K562 (cell line): Measurements from ENCODE around the gene IQGAP3. TPM values are rescaled to one million over a fixed set of nuclear protein-coding genes. Genes with fewer than 3 reads are reported as not detected.

Experiments used
- HDAC3 ChIP-seq: fragments of 450-650 bp; IDR thresholded peaks from 2 replicates; pipeline ENCODE4 v1.6.1; 2018; ENCODE audit warnings: borderline replicate concordance, mild to moderate bottlenecking, moderate library complexity; ENCODE audit not compliant: partially characterized antibody
- polyA plus RNA-seq, 8 experiments: library from polyadenylated mRNA; depleted of rRNA in 4 of 8; stranded (reverse) in 5 of 8; unstranded in 3 of 8; fragments of >200 nt; fragmentation: Nextera tagmentation in 2 of 8; fragmentation: Illumina TruSeq in 1 of 8; extraction: Ambion mirVana in 2 of 8; extraction: Trizol in 1 of 8; gene quantifications; 2 replicates each; pipeline versions ENCODE4 v1.2.1 to v1.2.3, GENCODE V29; 2011 to 2014; ENCODE audit warnings: inconsistent platforms in 1 of 8, missing spikeins in 1 of 8
- total RNA-seq, 7 experiments: library from RNA; depleted of rRNA in 6 of 7; stranded (reverse); fragments of >200 nt in 6 of 7; fragmentation: Illumina TruSeq in 2 of 7; extraction: Trizol in 2 of 7; gene quantifications; 2 replicates each; pipeline versions ENCODE4 v1.2.1 to v1.2.3, GENCODE V29; 2011 to 2021; ENCODE audit warnings: low replicate concordance in 1 of 7
- TF ChIP-seq, protein P1 (sequence below), 2 experiments: fragments of 450-650 bp in 1 of 2; sonication (generic) in 1 of 2; formaldehyde crosslinking in 1 of 2; IDR thresholded peaks; 2 replicates each; pipeline versions ENCODE4 v1.7.1 to v1.9.0; 2016 to 2022; ENCODE audit warnings: inconsistent platforms in 1 of 2, mild to moderate bottlenecking in 1 of 2, missing genetic modification reagents in 1 of 2
- TF ChIP-seq, protein P2 (sequence below): fragments of 450-650 bp; IDR thresholded peaks from 2 replicates; pipeline ENCODE4 v1.6.1; 2016; ENCODE audit warnings: borderline replicate concordance

Gene IQGAP3
- total and polyA plus RNA-seq, 9 of the 15 experiments (the other 6 are each of a cell fraction or from before 2014, with no cell fraction given), result 1.4 to 16.6 (median 11.9) TPM

DNA sequence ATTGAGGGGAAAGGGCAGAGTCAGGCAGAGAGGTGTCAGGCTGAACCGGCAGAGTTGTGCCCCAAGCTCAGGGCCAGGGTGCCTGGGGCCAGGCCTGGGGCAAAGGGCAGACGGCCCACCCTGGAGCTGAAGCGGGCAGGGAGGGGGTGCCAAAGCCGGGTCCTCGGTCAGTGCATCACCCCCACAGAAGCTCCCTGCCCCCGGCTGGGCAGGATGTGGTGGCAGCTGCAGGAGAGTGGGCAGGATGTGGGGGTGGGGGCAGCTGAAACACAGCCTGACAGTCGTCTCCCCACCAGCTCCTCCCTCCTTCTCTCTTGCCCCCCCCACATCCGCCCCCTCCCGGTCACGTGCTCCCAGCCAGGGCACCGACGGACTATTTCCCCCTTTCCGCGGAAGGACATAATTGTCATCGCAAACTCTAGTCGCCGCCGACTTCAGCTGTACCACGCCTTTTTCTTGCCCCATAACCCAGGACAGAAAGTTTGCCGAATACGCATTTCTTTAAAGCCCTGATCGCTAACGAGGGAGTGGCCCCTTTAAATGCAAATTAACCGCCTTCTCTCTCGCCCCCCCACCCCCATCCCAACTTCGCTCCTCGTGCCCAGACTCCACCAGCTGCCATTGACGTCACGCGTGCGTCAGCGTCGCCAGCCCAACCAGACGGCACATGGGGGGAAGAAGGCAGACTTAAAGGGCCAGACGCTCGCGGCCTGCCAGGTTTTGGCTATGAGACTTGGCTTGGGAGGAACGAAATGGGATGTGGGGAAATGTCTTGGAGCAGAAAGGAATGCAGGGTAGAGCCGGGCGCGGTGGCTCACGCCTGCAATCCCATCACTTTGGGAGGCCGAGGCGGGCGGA is 67.3 kb downstream of the IQGAP3 start (continued):
- TF ChIP-seq, protein P1, sequence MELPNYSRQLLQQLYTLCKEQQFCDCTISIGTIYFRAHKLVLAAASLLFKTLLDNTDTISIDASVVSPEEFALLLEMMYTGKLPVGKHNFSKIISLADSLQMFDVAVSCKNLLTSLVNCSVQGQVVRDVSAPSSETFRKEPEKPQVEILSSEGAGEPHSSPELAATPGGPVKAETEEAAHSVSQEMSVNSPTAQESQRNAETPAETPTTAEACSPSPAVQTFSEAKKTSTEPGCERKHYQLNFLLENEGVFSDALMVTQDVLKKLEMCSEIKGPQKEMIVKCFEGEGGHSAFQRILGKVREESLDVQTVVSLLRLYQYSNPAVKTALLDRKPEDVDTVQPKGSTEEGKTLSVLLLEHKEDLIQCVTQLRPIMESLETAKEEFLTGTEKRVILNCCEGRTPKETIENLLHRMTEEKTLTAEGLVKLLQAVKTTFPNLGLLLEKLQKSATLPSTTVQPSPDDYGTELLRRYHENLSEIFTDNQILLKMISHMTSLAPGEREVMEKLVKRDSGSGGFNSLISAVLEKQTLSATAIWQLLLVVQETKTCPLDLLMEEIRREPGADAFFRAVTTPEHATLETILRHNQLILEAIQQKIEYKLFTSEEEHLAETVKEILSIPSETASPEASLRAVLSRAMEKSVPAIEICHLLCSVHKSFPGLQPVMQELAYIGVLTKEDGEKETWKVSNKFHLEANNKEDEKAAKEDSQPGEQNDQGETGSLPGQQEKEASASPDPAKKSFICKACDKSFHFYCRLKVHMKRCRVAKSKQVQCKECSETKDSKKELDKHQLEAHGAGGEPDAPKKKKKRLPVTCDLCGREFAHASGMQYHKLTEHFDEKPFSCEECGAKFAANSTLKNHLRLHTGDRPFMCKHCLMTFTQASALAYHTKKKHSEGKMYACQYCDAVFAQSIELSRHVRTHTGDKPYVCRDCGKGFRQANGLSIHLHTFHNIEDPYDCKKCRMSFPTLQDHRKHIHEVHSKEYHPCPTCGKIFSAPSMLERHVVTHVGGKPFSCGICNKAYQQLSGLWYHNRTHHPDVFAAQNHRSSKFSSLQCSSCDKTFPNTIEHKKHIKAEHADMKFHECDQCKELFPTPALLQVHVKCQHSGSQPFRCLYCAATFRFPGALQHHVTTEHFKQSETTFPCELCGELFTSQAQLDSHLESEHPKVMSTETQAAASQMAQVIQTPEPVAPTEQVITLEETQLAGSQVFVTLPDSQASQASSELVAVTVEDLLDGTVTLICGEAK (IDR thresholded peaks at IDR 0.05), result peak; percentile 55
- TF ChIP-seq, protein P1 (CRISPR knock-in tag; IDR thresholded peaks at IDR 0.05), result 0 out of 2 replicates have a peak, but pooled peaks have one; percentile 15
- TF ChIP-seq HDAC3, result peak; percentile 63
- TF ChIP-seq, protein P2, sequence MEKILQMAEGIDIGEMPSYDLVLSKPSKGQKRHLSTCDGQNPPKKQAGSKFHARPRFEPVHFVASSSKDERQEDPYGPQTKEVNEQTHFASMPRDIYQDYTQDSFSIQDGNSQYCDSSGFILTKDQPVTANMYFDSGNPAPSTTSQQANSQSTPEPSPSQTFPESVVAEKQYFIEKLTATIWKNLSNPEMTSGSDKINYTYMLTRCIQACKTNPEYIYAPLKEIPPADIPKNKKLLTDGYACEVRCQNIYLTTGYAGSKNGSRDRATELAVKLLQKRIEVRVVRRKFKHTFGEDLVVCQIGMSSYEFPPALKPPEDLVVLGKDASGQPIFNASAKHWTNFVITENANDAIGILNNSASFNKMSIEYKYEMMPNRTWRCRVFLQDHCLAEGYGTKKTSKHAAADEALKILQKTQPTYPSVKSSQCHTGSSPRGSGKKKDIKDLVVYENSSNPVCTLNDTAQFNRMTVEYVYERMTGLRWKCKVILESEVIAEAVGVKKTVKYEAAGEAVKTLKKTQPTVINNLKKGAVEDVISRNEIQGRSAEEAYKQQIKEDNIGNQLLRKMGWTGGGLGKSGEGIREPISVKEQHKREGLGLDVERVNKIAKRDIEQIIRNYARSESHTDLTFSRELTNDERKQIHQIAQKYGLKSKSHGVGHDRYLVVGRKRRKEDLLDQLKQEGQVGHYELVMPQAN, result peak; percentile 53; the same call in 1 of the 2 replicates
